Skeletal muscle satellite cell (primary cell): ENCODE results near the gene SCMH1.

Experiments used
- H3K27me3 ChIP-seq: 2 replicates; pipeline ENCODE4 v1.7.0; 2013; ENCODE audit warnings: low read length; ENCODE audit not compliant: control insufficient read depth, insufficient read depth
- H3K36me3 ChIP-seq: 2 replicates; pipeline ENCODE4 v1.7.0; 2013; ENCODE audit warnings: mild to moderate bottlenecking, control low read depth, low read length; ENCODE audit not compliant: insufficient read depth
- H3K4me1 ChIP-seq: 2 replicates; pipeline ENCODE4 v1.7.0; 2013; ENCODE audit warnings: low read length; ENCODE audit not compliant: control insufficient read depth, insufficient read depth
- H3K4me2 ChIP-seq: 2 replicates; pipeline ENCODE4 v1.7.0; 2013; ENCODE audit warnings: mild to moderate bottlenecking, low read length
- H3K4me3 ChIP-seq: 2 replicates; pipeline ENCODE4 v1.7.0; 2013; ENCODE audit warnings: low read length
- H3K9ac ChIP-seq: 2 replicates; pipeline ENCODE4 v1.7.0; 2013; ENCODE audit warnings: mild to moderate bottlenecking, low read depth, low read length, moderate library complexity
- H3K9me3 ChIP-seq: replicated peaks from 2 replicates; pipeline ENCODE4 v1.7.0; 2013; ENCODE audit warnings: mild to moderate bottlenecking, control low read depth, low read length

Gene SCMH1

DNA sequence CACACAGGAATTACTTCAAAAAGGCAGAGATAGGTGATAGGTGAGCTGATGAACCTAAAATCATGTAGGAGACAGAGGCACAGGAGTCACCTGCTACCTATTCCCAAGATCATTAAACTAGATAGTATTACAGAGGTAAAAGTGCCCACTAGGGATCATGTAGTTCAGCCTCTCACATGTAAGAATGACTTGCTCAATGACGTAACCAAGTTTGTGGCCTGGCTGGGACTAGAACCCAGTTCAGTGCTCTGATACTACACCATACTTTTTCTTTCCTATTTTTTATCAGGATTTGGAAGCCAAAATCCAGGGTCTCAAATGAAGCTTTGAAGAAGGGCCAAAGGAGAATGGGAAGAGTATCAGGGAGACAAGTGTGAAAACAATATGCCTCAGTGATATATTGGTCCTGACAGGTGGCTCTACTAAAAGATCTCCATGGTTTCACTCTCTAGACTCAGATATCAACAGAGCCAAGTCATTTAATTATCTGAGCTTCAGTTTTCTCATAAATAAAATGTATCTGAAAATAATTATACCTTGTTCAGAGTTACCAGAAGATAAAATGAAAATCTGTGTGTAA is 133.3 kb downstream of the SCMH1 start:
- H3K4me3 ChIP-seq = no peak overlapping the region
- H3K4me1 ChIP-seq = peaks cover 27% of the 10 kb centered on the region
- no peaks in the 10 kb centered on the region for H3K9me3 ChIP-seq
- peak overlapping the region; percentile 39 for H3K9ac ChIP-seq
- H3K27me3 ChIP-seq = no peaks in the 10 kb centered on the region
- H3K36me3 ChIP-seq = peaks cover 5% of the 10 kb centered on the region
- peak overlapping the region; percentile 70 for H3K4me2 ChIP-seq

DNA sequence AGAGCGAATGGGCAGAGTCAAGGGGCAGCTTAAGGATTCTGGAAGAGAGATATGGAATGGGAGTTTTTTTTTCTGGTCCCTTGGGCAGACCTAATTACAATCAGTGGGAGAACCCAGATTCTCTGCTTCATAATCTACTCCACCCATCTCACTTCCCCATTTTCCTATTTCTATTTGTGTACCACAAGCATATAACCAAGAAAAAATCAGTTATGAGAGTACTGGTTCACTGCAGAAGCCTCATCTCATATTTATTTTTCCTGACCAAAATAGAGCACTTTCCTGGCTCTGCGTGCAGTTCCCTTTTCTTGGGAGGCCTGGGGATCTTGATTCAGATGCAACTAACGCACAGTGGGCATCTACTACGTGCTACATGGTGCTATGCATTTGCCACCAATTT is 138.3 kb downstream of the SCMH1 start:
- H3K9me3 ChIP-seq = no peaks in the 10 kb centered on the region
- H3K27me3 ChIP-seq = no peaks in the 10 kb centered on the region
- H3K4me1 ChIP-seq = peaks cover 29% of the 10 kb centered on the region
- H3K4me3 ChIP-seq = no peak overlapping the region
- H3K36me3 ChIP-seq = no peaks in the 10 kb centered on the region
- H3K9ac ChIP-seq = no peak overlapping the region
- no peak overlapping the region for H3K4me2 ChIP-seq

DNA sequence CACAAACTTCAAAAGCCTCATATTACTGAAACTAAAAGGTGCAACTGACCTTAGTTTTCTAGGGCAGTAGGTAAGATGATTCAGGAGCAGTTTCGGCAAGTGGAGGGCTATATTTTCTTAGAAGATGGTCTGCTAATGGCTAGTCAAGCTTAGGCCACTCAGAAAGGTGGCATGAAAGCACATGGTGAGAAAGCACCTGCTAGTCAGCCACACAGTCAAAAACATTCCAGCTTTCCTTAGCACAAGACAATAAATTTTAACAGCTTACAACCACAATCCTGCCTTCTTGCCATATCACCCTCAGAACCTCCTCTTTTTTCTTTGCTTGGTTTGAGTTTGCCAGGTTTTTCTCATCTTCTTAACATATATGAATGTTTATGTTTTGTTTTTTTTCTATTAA is 139.5 kb downstream of the SCMH1 start:
- peaks cover 22% of the 10 kb centered on the region for H3K4me1 ChIP-seq
- no peak overlapping the region for H3K4me3 ChIP-seq
- H3K9me3 ChIP-seq = no peaks in the 10 kb centered on the region
- H3K4me2 ChIP-seq = peak overlapping the region; percentile 3
- H3K27me3 ChIP-seq = no peaks in the 10 kb centered on the region
- no peak overlapping the region for H3K9ac ChIP-seq
- H3K36me3 ChIP-seq = no peaks in the 10 kb centered on the region

DNA sequence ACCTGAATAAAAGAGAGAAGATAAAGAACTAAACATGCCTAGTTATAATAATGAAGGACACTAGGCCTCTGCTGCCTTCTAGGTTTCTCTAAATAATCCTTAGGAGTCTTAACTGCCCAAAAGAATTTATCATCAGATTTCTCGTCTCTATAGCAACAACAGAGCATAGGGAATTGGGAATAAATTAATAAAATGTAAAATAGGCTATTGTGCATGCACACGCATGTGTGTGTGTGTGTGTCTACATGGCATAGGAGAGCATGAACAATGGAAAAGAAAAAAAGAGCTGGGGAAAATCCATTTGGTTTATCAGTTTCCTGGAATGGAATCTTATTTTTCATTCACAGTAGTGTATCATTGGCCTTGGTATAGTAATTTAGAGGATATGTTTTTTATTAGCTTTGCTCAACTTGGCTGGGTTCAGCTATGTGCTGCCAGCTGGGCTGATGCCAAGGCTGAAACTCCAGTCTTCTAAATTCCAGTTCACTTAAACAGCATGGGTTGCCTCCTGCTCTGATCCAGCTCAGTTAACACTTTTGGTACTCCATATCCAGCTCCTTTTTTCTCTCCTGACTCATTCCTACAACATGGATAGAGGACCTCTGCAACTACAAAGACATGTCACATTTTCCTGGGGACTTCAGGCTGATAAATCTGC is 140.0 kb downstream of the SCMH1 start:
- Histone ChIP-seq H3K9me3 (no peaks in the 10 kb centered on the region), H3K27me3 (no peaks in the 10 kb centered on the region), H3K4me3 (no peak overlapping the region), H3K4me1 (peaks cover 23% of the 10 kb centered on the region), H3K9ac (no peak overlapping the region), H3K4me2 (peak overlapping the region; percentile 22), H3K36me3 (no peaks in the 10 kb centered on the region)

GRCh38 chr1:41101076-41101475 is 141.0 kb downstream of the SCMH1 start:
- Histone ChIP-seq H3K9ac (no peak overlapping the region), H3K27me3 (no peaks in the 10 kb centered on the region), H3K4me1 (peaks cover 25% of the 10 kb centered on the region), H3K4me3 (no peak overlapping the region), H3K36me3 (no peaks in the 10 kb centered on the region), H3K9me3 (no peaks in the 10 kb centered on the region), H3K4me2 (no peak overlapping the region)

DNA sequence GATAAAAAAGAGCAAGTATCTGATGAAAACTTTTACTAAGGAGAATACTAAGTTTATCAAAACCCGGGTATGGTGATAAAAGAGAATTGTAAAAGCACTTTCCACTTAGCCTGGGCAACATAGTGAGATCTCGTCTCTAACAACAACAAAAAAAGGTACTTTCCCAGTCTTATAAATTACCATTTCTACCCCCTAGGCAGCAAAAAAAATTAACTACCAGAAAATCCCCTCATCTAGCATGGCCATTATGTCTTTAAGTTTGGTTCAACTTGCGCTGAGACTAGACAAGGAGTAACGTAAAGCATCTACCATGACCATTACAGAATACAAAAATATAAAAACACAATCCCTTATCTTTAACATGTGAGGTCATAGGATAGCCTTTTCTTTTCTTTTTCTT is 141.9 kb downstream of the SCMH1 start:
- no peaks in the 10 kb centered on the region for H3K27me3 ChIP-seq
- H3K4me1 ChIP-seq = peaks cover 25% of the 10 kb centered on the region
- H3K9ac ChIP-seq = no peak overlapping the region
- H3K9me3 ChIP-seq = no peaks in the 10 kb centered on the region
- H3K4me3 ChIP-seq = no peak overlapping the region
- no peaks in the 10 kb centered on the region for H3K36me3 ChIP-seq
- no peak overlapping the region for H3K4me2 ChIP-seq

DNA sequence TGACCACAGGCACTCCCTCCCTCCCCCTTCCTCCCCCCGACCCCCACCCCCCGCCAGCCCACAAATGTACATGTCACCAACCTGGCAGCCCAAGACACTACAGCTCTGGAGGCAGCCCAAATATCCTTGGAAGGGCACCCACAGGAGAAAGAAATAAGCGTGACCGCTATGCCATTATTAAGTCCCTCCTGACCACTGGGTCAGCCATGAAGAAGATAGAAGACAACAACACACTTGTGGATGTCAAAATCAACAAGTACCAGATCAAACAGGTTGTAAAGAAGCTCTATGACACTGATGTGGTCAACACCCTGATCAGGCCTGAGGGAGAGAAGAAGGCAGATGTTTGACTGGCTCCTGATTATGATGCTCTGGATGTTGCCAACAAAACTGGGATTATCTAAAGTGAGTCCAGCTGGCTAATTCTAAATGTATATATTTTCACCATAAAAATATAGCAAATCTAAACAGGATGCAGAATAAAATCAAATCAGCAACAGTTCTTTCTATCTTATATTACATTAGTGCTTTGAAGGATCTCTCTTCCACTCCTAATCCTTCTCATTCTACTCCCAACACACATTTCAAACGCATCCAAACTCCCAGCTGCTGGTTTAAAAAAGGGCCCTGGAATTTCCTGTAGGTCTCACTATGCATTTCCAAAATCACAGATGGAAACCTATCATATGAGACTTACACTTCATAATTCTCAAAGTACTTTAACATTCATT is 143.2 kb downstream of the SCMH1 start:
- Histone ChIP-seq H3K36me3 (no peaks in the 10 kb centered on the region), H3K9me3 (no peaks in the 10 kb centered on the region), H3K4me3 (no peak overlapping the region), H3K4me1 (peaks cover 25% of the 10 kb centered on the region), H3K4me2 (no peak overlapping the region), H3K27me3 (no peaks in the 10 kb centered on the region), H3K9ac (no peak overlapping the region)

GRCh38 chr1:41097105-41097504 is 145.0 kb downstream of the SCMH1 start:
- Histone ChIP-seq H3K36me3 (no peaks in the 10 kb centered on the region), H3K9me3 (no peaks in the 10 kb centered on the region), H3K4me2 (no peak overlapping the region), H3K9ac (no peak overlapping the region), H3K27me3 (no peaks in the 10 kb centered on the region), H3K4me1 (peaks cover 18% of the 10 kb centered on the region), H3K4me3 (no peak overlapping the region)

DNA sequence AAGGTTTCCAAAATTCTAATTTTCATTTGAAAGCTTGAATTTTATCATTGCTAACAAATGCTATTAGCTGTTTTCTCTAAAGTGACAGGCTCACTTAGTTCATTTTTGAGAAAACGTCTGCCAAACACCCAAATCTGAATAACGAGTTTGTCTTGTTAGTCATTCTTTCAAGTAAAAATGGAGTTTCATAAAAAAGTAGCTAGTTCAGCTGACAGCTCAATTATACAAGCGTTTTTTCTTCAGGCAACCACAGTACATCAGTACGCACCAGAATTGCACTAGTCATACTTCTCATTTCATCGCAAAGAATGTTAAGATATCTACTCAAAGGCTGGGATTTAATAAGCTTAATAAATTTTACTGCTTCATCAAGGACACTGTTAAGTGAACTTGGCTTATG is 148.3 kb downstream of the SCMH1 start:
- H3K4me3 ChIP-seq = no peak overlapping the region

DNA sequence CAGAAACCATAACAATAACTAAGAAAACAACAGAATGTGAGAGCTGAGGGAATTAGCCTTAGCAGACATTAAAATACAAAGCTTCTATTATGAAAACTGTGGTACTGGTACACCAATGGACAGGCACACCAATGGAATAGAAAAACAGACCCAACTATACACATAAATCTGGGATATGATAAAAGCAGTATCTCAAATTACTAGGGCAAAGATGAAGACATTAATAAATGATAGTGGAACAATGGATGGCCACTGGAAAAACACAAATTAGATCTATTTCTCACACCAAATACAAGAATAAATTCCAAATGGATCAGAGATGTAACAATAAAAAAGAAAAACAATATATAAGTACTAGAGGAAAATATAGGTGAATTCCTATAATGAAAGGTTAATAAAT is 155.2 kb downstream of the SCMH1 start:
- H3K4me1 ChIP-seq = no peaks in the 10 kb centered on the region
- no peaks in the 10 kb centered on the region for H3K9me3 ChIP-seq
- H3K36me3 ChIP-seq = no peaks in the 10 kb centered on the region
- H3K9ac ChIP-seq = no peak overlapping the region
- H3K4me2 ChIP-seq = no peak overlapping the region
- H3K4me3 ChIP-seq = no peak overlapping the region
- H3K27me3 ChIP-seq = no peaks in the 10 kb centered on the region

More for the DNA sequence above, 148.3 kb downstream of the SCMH1 start:
- Histone ChIP-seq H3K36me3 (no peaks in the 10 kb centered on the region), H3K4me1 (peaks cover 3% of the 10 kb centered on the region), H3K4me2 (no peak overlapping the region), H3K27me3 (no peaks in the 10 kb centered on the region), H3K9me3 (no peaks in the 10 kb centered on the region), H3K9ac (no peak overlapping the region)

DNA sequence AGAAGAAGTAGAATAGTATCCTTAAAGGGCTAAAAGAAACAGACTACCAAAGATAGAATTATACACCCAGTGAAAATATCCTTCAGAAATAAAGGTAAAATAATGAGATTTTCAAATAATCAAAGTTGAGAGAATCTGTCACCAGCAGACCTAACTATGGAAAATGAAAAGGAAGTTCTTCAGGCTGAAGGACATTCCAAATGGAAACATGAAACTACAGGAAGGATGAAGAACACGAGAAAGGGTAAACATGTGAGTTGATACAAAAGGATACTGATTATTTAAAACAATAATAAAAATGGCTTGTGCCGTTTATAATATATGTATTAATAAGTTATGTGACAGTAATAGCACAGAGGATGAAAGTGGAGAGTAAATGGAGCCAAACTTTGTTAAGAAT is 163.5 kb downstream of the SCMH1 start:
- Histone ChIP-seq H3K9me3 (no peaks in the 10 kb centered on the region), H3K36me3 (no peaks in the 10 kb centered on the region), H3K4me2 (no peak overlapping the region), H3K9ac (no peak overlapping the region), H3K4me1 (peaks cover 6% of the 10 kb centered on the region), H3K27me3 (no peaks in the 10 kb centered on the region), H3K4me3 (no peak overlapping the region)

GRCh38 chr1:41078193-41078592 is 163.9 kb downstream of the SCMH1 start:
- Histone ChIP-seq H3K27me3 (no peaks in the 10 kb centered on the region), H3K9me3 (no peaks in the 10 kb centered on the region), H3K4me2 (no peak overlapping the region), H3K4me3 (no peak overlapping the region), H3K9ac (no peak overlapping the region), H3K4me1 (peaks cover 7% of the 10 kb centered on the region), H3K36me3 (no peaks in the 10 kb centered on the region)
